HG03025 (cell line): ENCODE measurements around the gene DNAJB6.
"Not testable (repeated sequence)": the region's sequence is repeated elsewhere in the genome, so short reads cannot be mapped to it uniquely, and the experiment has no call there.

ENCODE experiments used
- ATAC-seq: cut with Tn5 transposase; IDR thresholded peaks from one replicate; pipeline ENCODE4 v1.9.1; 2021; ENCODE audit warnings: mild to moderate bottlenecking, moderate library complexity; ENCODE audit not compliant: unreplicated experiment, low FRiP score

DNAJB6 gene

DNA sequence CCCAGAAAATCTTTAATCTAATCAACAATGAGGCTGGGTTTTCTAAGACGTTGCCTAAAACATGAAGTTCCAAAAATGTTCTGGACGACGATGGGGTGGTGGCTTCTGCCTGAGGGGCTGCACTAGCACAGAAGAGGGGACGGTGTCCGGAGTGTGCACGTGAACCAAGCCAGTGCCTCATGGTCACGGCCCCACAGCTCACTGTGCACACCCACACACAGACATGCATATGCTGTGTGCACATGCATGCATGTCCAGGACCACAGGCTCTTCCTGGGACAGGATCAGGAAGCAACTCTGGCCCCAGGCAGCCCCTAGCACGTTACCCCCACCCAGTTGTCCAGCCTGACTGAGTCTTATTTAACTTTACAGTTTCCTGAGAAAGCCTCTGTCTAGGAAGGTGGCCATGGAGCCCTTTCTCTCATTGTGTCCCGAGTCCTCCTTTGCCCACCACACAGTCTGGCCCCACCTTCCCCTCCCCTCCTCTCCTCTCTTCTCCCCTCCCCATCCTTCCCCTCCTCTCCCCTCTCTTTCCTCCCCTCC, 100.8 kb downstream of the DNAJB6 start:
- no peak for ATAC-seq

DNA sequence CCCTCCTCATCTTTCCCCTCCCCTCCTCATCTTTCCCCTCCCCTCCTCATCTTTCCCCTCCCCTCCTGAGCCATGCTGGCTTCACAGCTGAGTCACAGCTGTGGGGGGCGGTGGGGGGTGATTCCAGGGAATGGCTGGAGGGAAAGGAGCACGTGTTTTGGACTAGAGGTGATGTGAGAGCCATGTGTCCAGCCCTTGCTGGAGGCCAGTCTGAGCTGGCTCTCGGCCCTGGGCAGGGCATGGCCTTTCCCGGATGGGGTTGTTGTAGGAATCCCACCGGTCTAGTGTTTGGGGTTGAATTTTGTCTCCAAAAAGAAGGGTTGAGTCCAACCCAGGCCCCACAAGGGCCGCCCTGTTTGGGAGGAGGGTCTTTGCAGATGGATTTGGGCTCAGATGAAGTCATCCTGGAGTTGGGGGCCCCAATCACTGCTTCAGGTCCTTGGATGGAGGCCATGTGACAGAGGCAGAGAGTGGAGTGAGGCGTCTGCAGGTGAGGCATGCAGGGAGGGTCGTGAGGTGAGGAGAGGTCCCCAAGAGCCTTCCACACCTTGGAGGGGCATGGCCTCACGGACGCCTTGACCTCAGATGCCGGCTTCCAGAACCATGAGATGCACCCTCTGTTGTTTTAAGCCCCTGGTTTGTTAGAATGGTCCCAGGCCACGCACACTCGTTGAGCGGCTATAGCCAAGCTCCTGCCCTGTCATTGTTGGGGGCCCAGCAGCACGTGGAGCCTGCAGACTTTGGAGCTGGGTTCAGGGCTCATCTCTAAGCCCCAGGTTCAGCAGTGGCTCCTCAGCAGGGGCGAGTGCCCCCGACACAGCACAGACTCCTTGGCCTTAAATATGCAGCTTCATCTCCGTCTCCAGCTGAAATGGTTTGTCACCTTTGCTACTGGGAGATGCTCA, 101.6 kb downstream of the DNAJB6 start:
- no peak for ATAC-seq

DNA sequence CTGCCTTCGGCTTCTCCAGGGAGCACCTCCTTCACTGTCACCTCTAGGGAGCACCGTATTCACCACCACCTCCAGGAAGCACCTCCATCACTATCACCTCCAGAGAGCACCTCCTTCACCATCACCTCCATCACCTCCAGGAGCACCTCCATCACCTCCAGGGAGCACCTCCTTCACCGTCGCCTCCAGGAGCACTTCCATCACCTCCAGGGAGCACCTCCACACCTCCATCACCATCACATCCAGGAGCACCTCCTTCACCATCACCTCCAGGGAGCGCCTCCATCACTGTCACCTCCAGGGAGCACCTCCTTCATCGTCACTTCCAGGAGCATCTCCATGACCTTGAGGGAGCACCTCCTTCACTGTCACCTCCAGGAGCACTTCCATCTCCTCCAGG, 102.3 kb downstream of the DNAJB6 start:
- no peak for ATAC-seq

DNA sequence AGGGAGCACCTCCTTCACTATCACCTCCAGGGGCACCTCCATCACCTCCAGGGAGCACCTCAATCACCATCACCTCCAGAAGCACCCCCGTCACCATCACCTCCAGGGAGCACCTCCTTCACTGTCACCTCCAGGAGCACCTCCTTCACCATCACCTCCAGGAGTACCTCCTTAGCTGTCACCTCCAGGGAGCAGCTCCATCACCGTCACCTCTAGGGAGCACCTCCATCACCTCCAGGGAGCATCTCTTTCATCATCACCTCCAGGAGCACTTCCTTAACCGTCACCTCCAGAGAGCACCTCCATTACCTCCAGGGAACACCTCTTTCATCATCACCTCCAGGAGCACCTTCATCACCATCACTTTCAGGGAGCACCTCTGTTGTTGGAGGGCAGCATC, 103.0 kb downstream of the DNAJB6 start:
- no peak for ATAC-seq

DNA sequence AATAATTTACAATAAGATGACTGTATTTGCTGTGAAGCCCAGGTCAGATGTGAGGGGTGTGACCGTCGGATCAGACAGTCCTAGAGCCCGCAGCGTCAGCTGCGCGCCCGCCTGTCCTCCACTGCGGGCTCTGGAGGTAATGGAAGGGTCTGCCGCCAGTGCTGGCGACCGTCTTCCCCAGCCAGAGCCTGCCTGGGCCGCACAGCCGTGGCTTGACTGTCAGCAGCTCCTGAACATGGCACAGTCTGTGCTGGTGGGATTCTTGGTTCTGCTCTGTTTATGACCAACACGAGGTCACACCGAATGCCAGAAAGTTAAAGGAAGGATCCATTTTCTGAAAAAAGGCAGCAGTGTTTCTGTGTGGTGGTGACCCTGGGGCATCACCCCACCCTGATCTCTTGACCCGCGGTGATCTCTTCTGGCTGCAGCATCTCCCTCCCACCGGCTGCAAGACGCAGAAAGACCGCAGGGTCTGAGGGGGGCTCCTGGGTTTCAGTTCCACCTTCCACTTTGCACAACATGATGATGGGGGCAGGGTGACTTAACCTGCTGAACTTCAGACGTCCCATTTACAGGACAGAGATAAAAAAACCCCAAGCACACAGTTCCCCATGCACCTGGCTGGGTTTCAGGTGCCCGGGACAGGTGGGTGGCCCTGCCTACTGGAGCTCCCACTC, 103.7 kb downstream of the DNAJB6 start:
- no peak for ATAC-seq

DNA sequence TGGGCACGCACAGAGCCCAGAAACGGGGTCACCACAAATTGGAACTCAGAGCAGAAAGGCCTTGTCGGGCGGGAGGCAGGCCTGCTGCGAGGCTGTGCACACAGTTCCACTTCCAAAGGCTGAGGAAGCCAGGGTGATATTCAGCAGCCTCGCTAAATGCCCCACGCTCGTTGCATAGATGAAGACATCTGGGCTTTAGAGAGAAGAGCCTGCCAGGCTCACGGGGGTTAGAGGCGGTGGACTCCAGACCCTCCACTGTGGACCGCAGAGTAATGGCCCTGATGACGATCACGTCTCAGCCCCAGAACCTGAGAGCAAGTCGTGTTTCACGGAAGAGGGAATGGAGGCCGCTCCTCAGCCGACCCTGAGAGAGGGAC, 104.2 kb downstream of the DNAJB6 start:
- no peak for ATAC-seq

DNA sequence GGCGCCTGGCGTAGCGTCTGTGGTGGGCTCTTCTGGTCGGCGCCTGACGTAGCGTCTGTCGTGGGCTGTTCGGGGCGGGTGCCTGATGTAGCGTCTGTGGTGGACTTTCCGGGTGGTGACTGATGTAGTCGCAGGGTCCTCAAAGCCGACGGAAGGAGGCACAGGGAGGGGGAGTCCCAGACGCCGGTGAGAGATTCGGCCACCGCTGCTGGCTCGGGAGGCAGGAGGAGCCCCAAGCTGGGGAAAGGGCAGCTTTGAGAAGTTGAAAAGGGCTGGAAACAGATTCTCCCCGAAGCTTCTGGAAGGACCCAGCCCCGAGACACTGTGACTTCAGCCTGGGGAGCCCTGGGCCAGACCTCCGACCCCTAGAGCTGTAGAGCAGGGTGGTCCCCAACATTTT, 105.7 kb downstream of the DNAJB6 start:
- no peak for ATAC-seq

DNA sequence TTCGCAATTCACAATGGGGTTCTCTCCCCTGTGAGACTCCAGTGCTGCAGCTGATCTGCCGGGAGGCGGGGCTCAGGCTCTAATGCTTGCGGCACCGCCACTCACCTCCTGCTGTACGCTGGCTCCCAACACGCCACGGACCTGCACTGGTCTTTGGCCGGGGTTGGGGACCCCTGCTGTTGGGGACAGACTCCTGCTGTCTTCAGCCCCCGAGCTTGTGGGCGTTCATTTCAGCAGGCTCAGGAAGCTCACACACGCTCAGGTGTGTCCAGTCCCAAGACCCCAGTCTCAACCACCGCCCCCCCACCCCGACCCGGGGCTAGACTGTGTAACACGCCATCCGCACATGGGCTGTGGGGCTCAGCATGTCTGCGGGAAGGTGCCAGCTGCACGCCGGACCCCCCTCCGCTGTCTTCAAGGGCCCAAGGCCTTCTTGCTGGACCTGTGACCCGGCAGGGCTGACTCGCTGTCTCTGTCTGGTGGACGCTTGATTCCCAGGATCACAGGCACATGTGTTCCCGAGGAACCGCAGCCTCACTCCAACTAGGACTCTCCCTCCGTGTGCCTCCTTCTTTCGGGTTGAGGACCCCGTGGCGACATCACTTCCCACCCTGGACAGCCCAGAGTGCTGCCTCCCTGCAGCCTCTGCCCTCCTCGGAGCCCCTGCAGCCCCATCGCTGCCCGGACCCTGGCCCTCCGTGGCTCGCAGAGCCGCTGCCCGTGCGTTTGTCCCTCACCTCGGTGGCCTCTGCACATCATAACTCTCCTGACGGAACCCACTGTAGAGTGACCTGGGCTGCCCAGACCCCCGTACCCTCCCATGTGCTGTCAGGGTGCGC, 106.4 kb downstream of the DNAJB6 start:
- no peak for ATAC-seq

DNA sequence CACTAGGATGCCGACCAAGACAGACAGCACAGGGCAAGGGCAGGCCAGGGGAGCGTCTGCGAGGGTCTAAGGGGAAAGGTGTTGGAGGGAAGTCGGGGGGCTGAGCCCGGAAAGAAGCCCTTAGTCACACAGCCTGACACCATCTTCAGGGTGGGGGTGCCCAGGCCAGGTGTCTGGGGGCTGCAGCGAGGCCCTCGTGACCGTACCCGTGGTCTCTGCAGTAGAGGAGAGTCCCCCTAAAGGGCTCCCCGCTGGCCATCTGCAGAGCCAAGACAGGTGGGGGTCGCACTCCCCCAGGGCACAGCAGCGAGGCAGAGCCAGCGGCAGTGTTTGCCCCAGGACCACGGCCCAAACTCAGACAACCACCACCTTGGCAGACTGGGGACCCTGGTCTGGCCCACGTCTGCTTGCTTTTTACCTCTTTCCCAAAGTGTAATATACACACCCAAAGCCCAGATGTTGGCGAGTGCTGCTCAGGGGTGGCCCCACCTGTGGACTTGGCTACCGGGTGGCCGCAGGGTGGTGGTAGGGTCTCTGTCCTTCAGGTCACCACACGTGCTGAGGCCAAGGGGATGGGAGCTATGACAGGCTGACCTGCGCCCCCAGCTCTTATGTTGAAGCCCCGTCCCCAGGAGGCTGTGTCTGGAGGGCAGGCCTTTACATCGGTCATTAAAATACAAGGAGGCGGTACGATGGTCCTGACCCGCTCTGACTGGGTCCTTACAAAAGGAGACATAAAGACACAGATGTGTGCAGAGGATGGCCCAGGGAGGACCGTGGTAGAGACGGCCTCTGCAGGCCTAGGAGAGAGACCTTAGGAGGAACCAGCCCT, 107.4 kb downstream of the DNAJB6 start:
- no peak for ATAC-seq

DNA sequence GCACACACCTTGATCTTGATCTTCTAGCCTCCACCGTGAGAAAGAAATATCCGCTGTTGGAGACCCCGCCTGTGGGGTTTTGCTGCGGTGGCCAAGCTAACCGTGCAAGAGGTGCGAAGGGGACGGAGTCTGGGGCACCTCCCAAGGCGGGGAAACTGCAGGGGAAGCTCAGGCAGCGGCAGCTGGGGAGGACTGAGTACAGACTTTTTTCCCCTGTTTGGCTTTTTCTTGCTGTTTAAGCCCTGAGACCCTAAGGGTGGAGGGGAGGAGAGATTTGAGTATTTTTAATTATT, 108.0 kb downstream of the DNAJB6 start:
- no peak for ATAC-seq

DNA sequence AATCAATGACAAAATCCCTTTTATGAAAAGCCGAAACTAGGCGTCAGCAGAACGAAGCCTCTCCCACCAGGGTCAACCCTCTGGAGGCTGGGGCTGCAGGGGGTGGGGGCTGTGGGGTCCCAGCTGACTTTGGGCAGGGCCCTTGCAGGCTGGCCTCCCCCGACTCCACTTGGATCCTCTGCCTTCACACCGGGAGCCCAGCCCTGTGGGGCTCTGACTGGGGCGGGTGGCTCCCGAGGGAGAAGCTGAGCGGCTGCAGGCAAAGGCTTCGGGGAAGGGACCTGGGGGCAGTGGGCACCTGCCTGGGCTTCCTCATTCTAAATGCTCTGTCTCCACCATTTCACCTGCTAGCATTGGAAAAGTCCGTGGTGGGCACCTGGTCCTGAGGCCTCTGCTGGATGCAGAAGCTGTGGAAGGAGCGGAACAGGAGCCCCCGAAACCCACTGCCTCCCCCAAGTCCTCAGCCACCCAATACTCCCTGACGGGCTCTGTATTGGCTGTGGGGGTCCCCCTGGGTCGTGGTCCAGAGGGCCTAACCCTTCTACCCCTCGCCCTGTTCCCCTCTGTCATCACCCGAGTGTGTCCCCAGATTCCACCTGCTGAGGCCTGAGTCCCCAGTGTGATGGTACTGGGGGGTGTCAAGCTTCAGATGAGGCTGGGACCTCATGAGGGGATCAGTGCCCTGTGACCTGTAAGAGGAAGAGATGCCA, 108.6 kb downstream of the DNAJB6 start:
- ATAC-seq, result no peak

DNA sequence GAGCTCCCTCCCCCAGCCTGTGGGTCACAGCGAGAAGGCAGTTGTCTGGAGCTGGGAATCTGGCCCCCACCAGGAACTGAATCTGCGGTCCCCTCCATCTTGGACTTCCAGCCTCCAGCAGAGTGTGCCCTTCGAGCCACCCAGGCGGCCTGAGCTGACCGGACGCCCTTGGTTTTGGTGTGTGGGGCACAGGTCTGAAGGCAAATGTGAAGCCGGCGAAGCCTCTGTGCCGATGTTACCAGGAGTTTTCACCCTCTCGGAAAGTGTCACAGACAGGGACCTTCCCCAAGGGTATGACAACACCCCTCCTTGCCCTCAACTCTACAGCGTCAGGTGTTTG, 109.1 kb downstream of the DNAJB6 start:
- no peak for ATAC-seq

DNA sequence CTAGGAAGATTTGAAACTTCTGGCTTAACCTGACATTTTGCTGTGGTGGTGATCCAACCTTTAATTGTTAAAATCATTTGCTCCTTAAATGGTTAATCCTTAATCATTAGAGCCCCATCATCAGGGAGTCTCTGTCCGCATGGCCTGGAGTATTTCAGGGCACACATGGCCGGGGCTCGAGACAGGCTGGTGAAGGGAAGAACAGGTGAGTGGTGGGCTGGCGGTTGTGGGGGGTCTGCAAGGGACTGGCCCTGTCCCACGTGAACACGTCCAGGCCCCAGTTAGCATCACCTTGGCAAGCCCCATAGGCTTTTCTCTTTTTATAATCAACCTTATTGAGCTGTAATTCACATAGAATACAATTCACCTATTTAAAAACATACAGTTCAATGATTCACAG, 109.5 kb downstream of the DNAJB6 start:
- ATAC-seq, result no peak

DNA sequence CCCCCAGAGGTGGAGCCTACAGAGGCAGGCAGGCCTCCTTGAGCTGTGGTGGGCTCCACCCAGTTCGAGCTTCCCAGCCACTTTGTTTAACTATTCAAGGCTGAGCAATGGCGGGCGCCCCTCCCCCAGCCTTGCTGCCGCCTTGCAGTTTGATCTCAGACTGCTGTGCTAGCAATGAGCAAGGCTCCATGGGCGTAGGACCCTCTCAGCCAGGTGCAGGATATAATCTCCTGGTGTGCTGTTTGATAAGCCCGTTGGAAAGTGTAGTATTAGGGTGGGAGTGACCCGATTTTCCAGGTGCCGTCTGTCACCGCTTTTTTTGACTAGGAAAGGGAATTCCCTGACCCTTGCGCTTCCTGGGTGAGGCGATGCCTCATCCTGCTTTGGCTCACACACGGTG, 117.2 kb downstream of the DNAJB6 start:
- not testable (repeated sequence) for ATAC-seq

DNA sequence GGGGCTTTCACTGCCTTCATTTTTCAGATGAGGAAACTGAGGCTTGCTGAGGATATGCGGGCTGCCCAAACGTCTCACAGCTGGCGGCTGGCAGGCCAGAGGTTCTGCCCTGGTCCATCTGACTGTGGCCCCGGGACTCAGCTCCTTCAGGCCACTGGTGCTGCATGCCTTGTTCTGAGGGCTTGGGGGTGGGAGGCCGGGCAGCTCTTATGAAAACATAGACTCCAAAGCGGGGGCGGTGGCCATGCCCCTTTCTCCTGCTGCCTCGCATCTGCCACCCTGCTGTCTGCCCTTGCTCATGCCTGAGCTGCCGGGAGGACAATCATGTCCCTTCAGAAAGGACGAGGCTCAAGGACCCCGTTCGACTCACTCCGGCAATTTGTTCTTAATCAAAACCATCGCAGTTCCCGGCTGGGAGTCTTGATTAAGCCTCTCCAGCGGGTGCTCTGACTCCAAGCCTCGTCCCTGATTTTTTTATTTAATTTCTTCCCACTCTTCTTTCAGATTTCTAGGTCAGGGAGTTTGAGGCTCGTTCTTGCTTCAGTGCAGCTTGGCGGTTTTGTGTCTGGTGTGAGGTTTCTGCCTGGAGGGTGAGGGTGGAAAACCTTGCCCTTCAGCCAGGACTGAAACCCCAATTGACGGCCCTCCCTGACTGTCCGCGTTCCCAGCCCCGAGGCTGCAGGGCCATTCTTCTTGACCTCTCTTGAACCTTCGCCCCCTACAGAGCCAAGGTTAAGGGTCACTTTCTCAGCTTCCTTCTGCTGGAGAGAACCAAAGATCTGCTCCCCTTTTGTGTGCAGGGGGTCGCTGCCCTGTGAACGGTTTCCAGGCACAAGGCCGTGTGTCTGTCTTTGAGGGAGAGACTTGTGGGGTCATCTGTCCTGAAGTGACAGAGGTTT, 120.8 kb downstream of the DNAJB6 start:
- ATAC-seq, result no peak

DNA sequence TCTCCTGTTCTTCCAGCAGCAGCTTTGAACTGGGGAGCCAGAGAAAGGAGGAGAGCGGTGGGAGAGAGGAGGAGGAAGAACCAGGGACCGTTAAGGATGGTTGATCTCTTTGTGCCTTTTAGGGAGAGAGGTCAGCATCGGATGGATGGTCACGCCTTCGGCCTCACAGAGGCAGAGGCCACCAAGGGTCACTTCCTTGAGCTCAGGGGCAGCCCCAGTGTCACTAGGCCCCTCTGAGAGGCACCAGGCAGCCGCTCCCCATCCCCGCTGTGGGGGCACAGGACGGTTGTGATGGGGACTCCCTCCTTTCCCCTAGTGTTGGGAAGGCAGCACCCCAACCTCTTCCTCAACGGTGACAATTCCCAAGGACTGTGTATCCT, 121.4 kb downstream of the DNAJB6 start:
- ATAC-seq, result no peak

DNA sequence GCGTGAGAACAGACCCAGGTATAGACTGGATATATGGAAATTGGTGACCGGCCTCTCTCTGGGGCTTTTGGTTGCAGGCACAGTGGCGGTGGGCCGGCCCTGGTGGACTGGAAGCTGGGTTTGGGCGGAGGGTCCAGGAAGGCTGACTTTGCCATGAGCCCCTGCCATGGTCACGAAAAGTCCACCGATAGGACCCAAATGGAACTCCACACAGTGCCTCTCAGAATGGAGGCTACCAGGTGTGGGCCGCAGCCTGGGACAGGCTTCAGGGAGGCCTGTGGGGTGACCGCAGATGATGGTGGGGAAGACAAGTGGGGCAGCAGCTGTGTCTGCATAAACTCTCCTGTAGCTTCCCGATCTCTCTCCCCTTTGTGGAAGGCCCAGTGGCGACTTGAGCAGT, 123.2 kb downstream of the DNAJB6 start:
- no peak for ATAC-seq

DNA sequence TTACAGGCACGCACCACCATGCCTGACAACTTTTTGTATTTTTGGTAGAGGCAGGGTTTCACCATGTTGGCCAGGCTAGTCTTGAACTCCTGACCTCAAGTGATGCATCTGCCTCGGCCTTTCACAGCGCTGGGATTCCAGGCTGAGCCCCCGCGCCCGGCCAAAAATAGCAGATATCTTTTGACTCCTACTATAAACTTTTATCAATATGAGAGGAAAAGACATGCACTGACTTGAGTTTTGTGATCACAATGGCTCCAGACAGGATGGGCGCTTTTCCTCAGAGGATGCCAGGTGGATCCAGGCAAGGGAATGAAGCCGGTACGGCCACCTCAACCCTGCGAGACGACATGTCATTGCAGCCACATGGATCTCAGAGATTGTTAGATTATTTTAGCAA, 123.9 kb downstream of the DNAJB6 start:
- no peak for ATAC-seq
